ENCODE data around the gene CHRM2.

The CHRM2 gene

GRCh38 chr7:136897676-136898075 is 29.2 kb downstream of the CHRM2 start:
- no peak for DNase-seq

GRCh38 chr7:136900005-136900404 is 31.6 kb downstream of the CHRM2 start:
- DNase-seq, result no peak

GRCh38 chr7:136910771-136911170 is 42.3 kb downstream of the CHRM2 start:
- DNase-seq, result no peak

GRCh38 chr7:136911344-136911743 is 42.9 kb downstream of the CHRM2 start:
- DNase-seq, result no peak

GRCh38 chr7:136912339-136912738 is 43.9 kb downstream of the CHRM2 start:
- no peak for DNase-seq

- no peak for DNase-seq
Measured at GRCh38 chr7:136914016-136914415, 45.6 kb downstream of the CHRM2 start.

- DNase-seq, result no peak
Measured at GRCh38 chr7:136919820-136920219, 51.4 kb downstream of the CHRM2 start.

GRCh38 chr7:136923111-136923667 is 54.7 kb downstream of the CHRM2 start:
- no peak for DNase-seq

GRCh38 chr7:136925044-136925443 is 56.6 kb downstream of the CHRM2 start:
- DNase-seq, result no peak

GRCh38 chr7:136925556-136925955 is 57.1 kb downstream of the CHRM2 start:
- DNase-seq, result no peak

- DNase-seq, result no peak
Measured at GRCh38 chr7:136931169-136931867, 62.9 kb downstream of the CHRM2 start.

- DNase-seq, result no peak
Measured at GRCh38 chr7:136937436-136937835, 69.0 kb downstream of the CHRM2 start.

- no peak for DNase-seq
Measured at GRCh38 chr7:136938476-136938875, 70.0 kb downstream of the CHRM2 start.

GRCh38 chr7:136940122-136940521 is 71.7 kb downstream of the CHRM2 start:
- DNase-seq, result no peak

GRCh38 chr7:136940917-136941316 is 72.5 kb downstream of the CHRM2 start:
- no peak for DNase-seq

- no peak for DNase-seq
Measured at GRCh38 chr7:136941816-136942215, 73.4 kb downstream of the CHRM2 start.

GRCh38 chr7:136942401-136942800 is 73.9 kb downstream of the CHRM2 start:
- DNase-seq, result no peak

GRCh38 chr7:136942994-136943393 is 74.5 kb downstream of the CHRM2 start:
- DNase-seq, result no peak

- DNase-seq, result no peak
Measured at GRCh38 chr7:136947347-136947746, 78.9 kb downstream of the CHRM2 start.

GRCh38 chr7:136950331-136950730 is 81.9 kb downstream of the CHRM2 start:
- no peak for DNase-seq

GRCh38 chr7:136953386-136953785 is 84.9 kb downstream of the CHRM2 start:
- no peak for DNase-seq

- no peak for DNase-seq
Measured at GRCh38 chr7:136956232-136956631, 87.8 kb downstream of the CHRM2 start.

GRCh38 chr7:136956671-136957070 is 88.2 kb downstream of the CHRM2 start:
- DNase-seq, result no peak

- no peak for DNase-seq
Measured at GRCh38 chr7:136957391-136957790, 88.9 kb downstream of the CHRM2 start.

GRCh38 chr7:136958016-136958415 is 89.6 kb downstream of the CHRM2 start:
- no peak for DNase-seq

Data from NCI-H1436 (cell line).